Stimulated activated CD8-positive, alpha-beta memory T cell treated with anti-CD3 and anti-CD28 coated beads, Interleukin-15, amount 100 ng/mL, for 48 hours (primary cell): ENCODE measurements around the gene CRADD.
"Not testable (repeated sequence)": the region's sequence is repeated elsewhere in the genome, so short reads cannot be mapped to it uniquely, and the experiment has no call there.

Experiments used
- DNase-seq, 2 donors: peaks; one replicate each; pipeline ENCODE4 v3.0.0-alpha.2; 2020; ENCODE audit warnings: low read depth in 2 of 2

CRADD gene

GRCh38 chr12:93706824-93707223, 29.6 kb downstream of the CRADD start:
- no peak for DNase-seq

- no peak for DNase-seq
These were observed 30.7 kb downstream of the CRADD start for GRCh38 chr12:93707836-93708235.

GRCh38 chr12:93708952-93709351, 31.8 kb downstream of the CRADD start:
- DNase-seq, result no peak

GRCh38 chr12:93709386-93709785, 32.2 kb downstream of the CRADD start:
- DNase-seq, result no peak

GRCh38 chr12:93710574-93710926, 33.4 kb downstream of the CRADD start:
- no peak for DNase-seq

- not testable (repeated sequence) for DNase-seq
These were observed 34.3 kb downstream of the CRADD start for GRCh38 chr12:93711502-93711901.

- DNase-seq, result no peak
These were observed 35.0 kb downstream of the CRADD start for GRCh38 chr12:93712200-93712599.

- no peak for DNase-seq
These were observed 35.9 kb downstream of the CRADD start for GRCh38 chr12:93713060-93713459.

- DNase-seq, result no peak
These were observed 36.6 kb downstream of the CRADD start for GRCh38 chr12:93713800-93714199.

GRCh38 chr12:93714382-93714781, 37.2 kb downstream of the CRADD start:
- no peak for DNase-seq

- DNase-seq, result no peak
These were observed 42.5 kb downstream of the CRADD start for GRCh38 chr12:93719710-93720109.

GRCh38 chr12:93720559-93720958, 43.4 kb downstream of the CRADD start:
- no peak for DNase-seq

GRCh38 chr12:93722179-93722578, 45.0 kb downstream of the CRADD start:
- DNase-seq, result no peak

GRCh38 chr12:93722835-93723567, 45.8 kb downstream of the CRADD start:
- no peak for DNase-seq

- DNase-seq, result no peak
These were observed 46.4 kb downstream of the CRADD start for GRCh38 chr12:93723568-93723930.

GRCh38 chr12:93725531-93725930, 48.4 kb downstream of the CRADD start:
- DNase-seq, result no peak

GRCh38 chr12:93727195-93727811, 50.1 kb downstream of the CRADD start:
- DNase-seq, result no peak

- DNase-seq, result no peak
These were observed 50.7 kb downstream of the CRADD start for GRCh38 chr12:93727911-93728310.

GRCh38 chr12:93729934-93730333, 52.8 kb downstream of the CRADD start:
- DNase-seq, result no peak

GRCh38 chr12:93733358-93733757, 56.2 kb downstream of the CRADD start:
- no peak for DNase-seq

- DNase-seq, result no peak
These were observed 56.8 kb downstream of the CRADD start for GRCh38 chr12:93733928-93734327.

GRCh38 chr12:93734784-93735183, 57.6 kb downstream of the CRADD start:
- no peak for DNase-seq

- DNase-seq, result no peak
These were observed 59.5 kb downstream of the CRADD start for GRCh38 chr12:93736640-93737178.
